ENCODE measurements around the gene YPEL1.
"Not testable (repeated sequence)": the region's sequence is repeated elsewhere in the genome, so short reads cannot be mapped to it uniquely, and the experiment has no call there.

Gene YPEL1

DNA sequence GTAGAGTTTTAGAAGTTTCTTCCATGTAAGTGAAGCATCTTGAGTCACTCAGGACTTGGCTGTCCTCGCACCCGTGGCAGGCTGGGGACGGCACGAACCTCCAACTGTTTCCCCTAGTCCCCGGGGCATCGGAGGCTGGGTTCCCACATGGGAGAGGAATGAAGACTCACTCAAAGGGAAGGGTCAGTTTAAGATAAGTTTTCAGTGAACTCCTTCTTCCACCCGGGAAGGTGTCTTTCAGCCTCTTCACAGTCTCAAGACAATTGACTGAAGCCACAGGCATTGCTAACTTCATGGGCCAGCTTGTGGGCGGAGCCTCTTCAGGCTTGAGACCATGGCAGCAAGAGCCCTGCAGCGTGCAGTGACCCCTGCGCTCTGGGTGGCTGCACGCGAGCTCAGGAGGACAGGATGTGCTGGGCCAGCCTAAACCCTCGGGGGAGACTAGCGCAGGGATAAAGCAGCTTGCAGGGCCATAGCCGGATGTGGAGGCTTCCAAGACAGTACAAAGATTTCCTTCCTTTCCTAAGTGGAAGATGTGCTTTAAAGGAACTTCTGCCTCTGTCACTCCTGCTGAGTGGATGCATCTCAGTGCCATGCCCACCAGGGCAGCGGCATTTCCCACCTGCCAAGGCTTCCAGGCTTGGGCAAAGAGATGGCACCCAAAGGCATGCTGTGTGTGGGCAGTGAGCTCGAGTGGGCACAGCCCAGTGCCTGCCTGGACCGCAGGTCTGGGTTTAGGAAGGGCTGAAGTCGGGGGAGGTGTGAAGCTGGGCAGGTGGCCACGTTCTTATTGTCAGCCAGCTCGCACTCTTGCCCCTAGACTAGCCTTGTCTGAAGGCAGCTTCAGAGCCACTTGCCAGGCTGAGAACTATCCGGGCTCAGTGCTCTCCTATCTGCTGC is 36.9 kb downstream of the YPEL1 start:
- DNase-seq (ENCODE audit: low read depth) = peak; percentile 87

DNA sequence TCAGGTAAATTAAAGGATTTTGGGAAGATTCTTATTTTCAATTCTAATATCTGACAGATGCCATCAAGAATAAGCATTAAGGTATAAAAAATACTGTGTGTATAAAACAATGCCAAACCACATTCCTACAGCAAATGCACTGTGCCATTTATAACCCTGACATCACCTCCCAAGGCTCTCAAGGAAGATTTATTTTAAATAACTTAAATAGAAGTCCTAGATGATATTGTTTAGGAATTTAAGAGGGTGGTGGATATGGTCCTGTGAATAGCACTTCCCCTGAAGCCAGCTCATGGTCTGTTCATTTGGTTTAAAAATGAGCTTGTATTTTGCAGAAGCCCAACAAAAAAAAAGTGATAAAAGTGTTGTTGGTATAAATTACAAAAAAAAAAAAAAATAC is 37.7 kb downstream of the YPEL1 start:
- DNase-seq (ENCODE audit: low read depth) = peak; percentile 38

DNA sequence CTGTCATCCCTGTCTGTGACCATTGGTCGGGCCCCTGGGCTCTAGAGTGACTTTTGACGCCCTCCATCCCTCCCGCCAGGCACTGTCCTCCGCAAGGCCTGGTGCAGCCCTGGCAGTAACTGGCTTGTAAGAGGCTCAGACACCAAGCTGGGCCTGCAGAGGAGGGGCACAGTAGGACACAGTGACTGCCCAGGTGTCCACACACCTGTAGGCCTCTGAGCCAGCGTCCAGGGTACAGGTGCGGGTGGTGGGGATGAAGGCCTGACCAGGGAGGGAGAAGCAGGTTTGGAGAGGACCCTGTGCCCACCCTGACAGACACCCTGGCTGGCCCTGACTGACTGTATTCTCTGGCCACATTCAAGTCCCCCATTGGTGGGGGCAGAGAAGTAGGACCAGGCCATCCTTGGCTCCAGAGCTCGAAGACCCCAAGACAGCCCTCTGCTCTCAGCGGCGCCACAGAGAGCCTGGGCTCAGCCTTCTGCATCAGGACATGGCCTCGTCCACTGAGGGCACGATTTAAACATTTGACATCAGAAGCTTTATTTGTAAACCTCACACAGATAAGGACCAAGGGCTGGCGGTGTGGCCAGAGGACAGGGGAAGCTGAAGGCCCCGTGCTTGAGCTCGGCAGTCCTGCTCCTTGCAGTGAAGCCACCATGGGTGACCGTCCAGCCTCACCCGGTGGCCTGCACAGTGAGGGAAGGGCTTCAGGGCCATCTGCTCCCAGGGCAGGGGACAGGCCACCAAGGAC is 38.4 kb downstream of the YPEL1 start:
- no peak for DNase-seq (ENCODE audit: low read depth)

DNA sequence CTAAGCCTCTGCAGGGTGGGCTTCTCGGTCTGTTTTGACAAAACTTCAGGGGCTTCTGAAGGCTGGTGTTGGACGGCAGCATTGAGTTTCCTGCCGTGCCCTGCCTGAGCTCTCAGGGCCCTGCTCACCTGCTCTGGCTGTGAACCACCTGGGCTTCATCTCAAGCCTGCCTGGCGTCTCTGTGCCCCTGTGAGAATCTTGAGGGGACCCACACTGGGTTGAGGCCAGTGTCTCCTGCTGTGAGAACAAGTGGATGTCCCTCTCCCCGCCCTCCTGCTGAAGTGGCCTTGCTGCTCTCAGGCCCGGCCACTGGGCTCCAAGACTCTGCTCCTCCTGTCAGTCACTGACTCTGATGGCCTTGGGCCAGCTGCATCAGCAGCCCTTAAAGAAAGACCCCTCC is 39.5 kb downstream of the YPEL1 start:
- no peak for DNase-seq (ENCODE audit: low read depth)

DNA sequence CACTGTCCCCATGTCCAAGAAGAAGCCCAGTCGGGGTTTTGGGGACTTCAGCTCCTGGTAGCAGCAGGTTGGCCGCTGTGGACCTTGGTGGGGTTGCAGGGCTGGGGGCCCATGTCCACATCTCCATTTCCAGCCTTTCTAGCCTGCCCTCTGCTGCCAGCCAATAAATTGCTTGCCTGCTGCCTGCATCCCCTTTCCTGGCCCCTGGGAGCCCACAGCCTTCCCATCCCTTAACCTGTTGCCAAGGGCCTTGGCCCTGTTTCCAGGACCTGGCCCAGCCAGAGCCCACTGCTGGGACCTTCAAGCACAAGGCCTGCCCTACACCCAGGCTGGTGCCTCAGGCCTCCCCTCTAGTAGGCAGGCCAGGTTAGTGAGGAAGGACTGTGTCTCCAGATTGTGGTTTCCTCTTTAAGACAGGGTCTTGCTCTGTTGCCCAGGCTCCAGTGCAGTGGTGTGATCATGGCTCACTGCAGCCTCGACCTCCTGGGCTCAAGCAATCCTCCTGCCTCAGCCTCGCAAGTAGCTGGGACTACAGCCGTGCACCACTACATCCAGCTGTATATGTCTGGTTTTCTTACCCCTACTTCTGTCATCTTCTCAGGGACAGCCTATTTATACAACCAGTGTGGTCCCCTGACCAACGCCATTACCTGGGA is 40.0 kb downstream of the YPEL1 start:
- DNase-seq (ENCODE audit: low read depth) = no peak

DNA sequence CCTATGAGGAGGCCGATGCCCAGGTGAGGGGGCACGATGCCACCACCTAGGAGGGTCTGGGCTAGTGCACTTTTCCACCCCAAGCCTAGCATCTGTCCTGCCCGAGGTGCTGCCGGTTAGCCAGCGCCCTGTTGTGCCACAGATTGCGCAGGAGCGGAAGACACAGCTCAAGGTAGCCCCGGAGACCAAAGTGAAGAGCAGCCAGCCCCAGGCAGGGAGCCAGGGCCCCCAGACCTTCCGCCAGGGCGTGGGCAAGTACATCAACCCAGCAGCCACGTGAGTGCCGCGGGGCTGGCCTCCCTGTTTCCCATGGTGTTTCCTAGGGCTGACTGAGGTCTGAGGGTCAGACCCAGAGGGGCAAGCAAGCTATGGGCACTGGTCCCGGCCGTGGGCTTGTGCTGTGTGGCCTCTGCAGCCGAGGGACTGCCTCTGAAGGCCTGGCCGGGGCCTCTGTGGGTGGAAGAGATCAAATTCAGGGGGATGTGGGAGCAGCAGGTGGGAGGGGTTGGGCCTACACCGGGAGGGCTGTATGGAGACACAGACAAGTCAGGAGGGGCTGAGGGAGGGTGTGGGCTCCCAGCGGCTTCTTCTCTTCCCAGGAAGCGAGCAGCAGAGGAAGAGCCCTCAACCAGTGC is 40.7 kb downstream of the YPEL1 start:
- DNase-seq (ENCODE audit: low read depth) = no peak

DNA sequence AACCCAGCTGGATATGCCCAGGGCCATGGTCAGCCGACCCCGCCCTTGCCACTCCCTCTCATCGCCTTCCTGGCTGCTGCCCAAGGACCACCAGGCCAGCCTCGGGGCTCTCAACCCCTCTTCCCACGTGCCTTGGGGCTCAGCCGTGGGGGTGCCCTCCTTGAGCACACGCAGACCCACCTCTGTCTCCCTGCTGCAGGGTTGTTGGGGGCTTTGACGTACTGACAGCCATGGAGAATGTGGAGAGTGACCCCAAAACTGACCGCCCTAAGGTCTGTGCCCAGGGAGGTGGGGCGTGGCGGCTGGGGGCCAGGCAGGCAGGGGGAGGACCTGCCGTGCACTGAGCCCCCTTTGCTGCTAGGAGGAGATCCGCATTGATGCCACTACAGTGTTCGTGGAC is 41.2 kb downstream of the YPEL1 start:
- no peak for DNase-seq (ENCODE audit: low read depth)

DNA sequence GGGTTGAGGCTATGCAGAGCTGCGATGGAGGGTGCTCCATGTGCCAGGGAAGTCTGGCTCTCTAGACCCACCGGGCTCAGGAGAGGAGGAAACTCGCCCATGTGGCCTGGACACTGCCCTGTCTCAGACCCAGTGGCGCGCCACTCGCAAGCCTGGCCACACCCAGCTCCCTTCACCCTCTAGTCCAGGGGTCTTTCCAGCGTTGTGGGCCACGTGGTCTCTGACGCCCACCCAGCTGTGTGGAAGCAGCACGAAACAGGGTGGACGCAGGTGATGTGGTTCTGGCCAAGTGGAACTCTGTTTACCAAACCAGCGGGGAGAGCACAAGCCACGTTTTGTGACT is 41.6 kb downstream of the YPEL1 start:
- no peak for DNase-seq (ENCODE audit: low read depth)

DNA sequence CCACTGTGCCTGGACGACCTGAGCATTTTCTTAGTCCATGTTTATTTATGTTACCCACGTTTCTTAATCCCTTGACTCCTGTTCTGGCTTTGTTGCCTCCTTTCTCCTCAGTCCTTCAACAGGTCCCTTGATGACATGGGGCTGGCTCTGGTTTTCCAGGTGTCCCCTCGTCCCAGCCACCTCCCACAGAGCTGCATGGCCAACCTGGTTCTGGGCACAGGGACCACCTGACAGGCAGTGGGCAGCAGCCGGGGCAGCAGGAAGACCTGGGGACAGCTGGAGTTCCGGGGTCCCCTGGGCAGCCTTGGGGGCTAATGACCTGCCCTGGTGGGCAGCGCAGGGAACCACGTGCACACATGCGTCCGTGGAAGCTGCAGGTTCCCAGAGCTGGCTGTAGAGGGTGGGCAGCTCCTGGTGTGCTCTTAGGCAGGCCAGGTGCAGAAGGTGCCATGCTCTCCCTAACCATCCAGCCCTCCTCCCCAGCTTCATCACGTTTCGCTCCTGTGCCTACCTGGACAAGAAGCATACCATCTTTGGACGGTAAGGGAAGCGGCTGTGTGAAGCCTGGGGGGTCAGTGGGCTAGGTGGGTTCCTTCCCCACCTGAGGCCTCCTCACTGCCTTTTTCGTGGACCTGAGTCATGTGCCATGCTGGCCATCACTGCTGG is 42.1 kb downstream of the YPEL1 start:
- no peak for DNase-seq (ENCODE audit: low read depth)

DNA sequence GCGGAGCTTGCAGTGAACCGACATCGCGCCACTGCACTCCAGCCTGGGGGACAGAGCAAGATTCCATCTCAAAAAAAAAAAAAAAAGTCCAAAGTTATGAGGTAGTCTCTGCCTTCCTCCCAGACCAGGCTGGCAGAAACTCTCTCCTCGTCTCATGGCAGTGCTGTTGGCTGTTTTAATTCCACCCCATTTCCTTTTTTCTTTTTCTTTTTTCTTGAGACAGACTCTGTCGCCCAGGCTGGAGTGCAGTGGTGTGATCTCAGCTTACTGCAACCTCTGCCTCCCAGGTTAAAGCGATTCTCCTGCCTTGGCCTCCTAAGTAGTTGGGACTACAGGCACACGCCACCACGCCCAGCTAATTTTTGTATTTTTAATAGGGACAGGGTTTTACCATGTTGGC is 42.7 kb downstream of the YPEL1 start:
- not testable (repeated sequence) for DNase-seq (ENCODE audit: low read depth)

DNA sequence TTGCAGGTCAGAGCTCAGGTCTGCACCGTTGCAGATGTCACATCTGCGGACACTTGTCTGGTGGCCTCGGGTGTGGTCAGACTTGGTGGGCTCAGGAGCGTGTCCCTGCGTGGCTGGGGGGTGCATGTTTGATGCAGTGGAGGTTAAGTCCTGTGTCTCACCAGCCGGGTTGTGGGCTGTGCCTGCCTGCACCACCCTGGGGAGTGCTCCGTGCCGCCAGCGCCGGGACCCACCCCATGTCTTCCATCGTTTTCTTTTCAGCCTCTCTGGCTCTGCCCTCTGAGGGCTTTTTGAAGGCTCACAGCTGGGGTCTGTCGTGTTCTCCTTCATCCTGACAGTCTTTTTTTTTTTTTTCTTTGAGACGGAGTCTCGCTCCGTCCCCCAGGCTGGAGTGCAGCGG is 43.8 kb downstream of the YPEL1 start:
- DNase-seq (ENCODE audit: low read depth) = no peak

DNA sequence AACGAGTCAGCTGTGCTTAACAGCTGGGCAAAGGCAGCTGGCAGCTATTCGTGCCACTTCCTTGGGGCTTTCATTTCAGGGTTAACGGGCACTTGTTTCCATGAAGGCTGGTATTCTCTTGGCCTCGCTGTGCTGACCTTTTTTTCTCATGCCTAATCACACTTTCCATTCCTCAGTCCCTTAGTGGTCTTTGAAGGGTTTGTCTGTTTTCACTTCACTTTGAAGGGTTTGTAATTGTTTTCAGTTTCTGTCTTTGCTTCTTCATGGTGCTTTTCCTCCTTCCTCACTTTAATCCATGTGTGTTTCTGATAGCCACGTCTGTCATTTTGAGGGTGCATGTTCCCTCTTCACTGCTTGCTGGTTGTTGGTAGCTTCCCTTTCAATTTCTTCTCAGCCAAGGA is 45.2 kb downstream of the YPEL1 start:
- no peak for DNase-seq (ENCODE audit: low read depth)

DNA sequence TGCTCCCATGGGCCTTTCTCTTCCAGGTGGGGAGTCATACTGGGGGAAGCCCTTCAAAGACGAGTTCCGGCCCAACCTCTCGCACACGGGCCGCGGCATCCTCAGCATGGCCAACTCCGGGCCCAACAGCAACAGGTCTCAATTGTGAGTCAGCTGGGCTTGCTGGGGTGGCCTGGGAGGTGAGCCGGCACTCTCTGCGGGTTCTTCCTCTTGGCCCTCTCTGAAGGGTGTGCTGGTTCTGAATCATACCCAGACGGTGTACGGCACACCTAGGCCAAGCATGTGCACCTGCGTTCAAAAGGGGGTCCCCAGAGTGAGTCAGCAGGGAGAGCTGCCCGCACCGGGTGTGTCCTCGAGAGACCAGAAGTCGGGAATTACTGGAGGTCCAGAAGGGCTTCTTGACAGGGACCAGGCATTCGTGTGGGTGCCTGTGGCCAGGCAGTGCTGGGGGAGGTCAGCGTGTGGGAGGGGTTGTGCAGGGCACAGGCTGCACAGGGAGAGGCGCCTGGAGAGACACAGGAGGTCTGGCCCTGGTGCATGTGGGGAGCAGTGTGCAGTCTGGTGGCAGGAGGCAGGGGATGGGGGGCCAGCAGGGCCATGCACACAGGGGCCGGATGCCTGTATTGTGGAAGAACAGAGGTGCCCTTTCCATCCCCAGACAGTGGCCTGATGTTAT is 46.8 kb downstream of the YPEL1 start:
- DNase-seq (ENCODE audit: low read depth) = no peak

DNA sequence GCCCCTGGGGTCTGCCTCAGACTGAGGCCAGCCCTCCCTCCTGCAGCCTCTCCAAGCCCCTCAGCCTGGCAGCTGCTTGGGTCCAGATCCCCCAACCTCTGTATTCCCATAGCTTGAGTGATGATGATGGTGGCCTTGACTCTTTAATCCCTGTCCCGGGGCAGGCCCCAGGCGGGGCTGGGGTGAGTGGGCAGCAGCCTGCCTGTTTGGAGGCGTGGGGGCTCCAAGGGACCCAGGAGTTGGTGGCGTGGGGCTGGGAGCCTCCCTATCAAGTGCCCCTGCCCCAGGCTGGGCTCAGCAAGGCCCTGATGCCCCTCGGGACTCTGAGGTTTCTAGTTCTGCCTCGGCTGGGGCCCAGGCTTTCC is 47.3 kb downstream of the YPEL1 start:
- DNase-seq (ENCODE audit: low read depth) = no peak

DNA sequence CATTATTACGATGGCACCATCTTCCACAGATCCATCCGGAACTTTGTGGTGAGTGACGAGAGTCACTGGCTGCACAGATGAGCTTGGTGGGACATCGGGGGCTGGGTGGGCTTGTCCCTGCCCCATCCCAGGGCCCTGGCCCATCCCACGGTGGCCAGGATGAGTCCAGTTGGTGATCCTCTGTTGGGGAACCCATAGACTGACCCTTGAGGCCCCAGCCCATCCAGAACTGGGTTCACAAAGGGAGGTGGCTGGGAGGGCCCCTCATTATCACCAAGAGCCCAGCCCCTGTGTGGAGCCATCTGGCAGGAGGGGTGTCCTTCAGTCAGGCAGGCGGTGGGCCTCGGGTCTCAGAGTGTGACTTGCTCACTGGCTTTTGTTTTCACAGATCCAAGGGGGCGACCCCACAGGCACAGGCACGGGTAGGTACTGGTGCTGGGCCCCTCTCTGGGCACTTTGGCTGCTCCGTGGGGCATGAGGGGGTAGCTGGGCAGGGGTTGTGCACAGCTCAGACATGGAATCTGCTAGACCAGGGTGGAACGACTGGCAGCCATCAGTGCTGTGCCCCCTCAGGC is 47.8 kb downstream of the YPEL1 start:
- DNase-seq (ENCODE audit: low read depth) = no peak

DNA sequence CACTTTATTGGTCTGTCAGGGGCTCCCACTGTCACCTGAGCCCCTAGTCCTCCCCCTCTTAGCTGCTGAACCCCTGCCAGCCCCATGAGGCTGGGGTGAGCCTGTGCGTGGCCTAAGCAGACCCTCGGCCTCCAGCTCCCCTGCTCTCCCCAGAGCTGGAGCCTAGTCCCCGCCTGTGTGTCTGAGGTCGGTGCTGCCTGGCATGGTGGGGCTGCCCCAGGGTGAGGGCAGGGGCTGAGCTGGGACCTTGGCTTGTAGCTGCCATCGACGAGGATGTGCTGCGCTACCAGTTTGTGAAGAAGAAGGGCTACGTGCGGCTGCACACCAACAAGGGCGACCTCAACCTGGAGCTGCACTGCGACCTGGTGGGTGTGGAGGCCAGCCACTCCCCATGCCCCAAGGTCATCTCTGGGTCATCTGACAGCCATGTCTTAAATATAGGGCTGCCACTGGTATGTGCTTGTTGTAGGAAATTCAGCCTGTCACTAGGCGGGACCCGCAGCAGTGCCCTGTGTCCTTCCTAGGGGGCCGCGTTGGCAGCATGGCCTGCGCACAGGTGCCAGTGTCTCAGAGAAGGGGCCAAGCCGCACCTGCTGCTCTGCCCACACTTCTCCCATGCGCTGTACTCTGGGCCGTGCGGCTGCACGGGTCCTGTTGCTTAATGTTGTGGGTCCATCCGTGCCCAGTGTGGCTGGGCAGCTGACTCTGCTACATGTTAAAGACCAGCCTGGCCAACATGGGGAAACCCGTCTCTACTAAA is 48.8 kb downstream of the YPEL1 start:
- no peak for DNase-seq (ENCODE audit: low read depth)

DNA sequence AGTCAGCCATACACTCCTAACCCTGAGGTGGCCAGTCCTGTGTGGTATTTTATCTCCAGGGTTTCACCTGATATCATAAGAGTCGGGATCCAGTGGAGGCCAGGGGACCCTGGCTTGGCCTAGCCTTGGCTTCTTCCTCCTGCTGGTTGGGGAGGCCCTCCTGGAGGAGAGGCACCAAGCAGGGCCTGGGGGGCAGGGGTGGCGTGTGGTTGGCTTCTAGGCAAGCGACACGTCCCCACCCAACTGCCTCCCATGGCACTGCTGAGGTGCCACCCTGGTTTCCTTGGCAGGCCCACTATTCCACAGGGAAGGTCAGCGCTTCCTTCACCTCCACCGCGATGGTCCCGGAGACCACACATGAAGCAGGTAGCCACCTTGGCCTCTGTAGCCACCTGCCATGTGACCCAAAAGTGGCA is 49.4 kb downstream of the YPEL1 start:
- no peak for DNase-seq (ENCODE audit: low read depth)

DNA sequence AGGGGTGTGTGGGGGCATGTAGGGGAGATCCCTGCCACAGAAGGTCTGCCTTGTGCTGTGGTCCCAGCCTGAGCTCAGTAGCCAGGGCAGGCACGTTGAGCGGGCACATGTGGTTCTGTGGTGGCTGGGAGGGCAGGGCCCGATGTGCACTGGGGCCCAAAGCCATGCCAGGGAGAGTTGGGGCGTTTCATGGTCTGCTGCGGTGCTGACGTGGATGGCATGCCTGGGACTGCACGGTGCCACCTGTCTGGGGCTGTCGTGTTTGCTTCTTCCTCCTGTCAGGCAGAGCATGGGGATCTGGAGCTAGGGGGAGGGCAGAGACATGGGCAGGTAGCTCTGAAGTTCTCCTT is 50.5 kb downstream of the YPEL1 start:
- no peak for DNase-seq (ENCODE audit: low read depth)

DNA sequence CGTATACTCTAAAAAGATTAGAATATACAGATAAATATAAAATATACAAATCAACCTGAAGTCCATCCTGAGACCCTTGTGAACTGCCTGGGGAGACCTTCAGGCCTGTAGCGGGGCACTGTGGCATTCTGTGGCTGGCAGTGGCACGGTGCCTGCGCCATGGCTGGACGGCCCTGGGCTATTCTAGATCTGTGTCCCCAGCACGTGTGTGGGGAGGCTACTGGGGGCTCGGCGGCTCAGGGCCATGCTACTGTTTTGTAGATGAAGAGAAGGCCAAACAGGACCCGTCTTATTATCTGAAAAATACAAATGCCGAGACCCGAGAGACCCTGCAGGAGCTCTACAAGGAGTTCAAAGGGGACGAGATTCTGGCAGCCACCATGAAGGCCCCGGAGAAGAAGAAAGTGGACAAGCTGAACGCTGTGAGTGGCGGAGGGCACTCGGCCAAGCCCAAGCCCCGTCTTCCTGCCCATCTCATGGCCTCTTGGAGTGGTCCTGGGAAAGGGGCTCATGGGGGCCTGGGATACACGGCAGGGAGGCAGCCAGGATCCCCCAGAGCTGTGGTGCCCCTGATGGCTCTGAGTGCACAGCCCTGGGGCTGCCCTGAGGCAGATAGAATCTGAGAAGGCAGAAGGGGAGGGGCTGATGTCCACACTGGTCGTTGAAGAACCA is 51.0 kb downstream of the YPEL1 start:
- no peak for DNase-seq (ENCODE audit: low read depth)

DNA sequence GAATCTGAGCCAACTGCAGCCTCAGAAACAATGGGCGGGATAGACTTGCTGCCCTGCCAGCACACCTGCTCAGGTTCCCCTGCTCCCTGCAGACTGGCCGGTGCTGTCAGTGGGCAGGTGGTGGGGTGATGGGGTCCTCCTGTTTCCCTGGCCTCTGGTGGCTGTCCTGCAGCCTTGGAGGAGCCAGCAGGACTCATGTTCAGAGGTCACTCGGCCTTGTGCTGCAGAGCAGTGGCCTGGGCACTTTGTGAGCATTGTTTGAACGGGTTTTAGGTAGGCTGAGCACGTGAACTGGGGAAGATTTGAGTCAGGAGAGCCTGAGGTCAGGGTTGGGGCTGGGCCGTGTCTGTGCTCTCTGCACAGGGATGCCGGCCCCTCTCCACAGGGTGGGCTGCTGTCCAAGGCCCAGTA is 52.2 kb downstream of the YPEL1 start:
- no peak for DNase-seq (ENCODE audit: low read depth)

Measured in fibroblast of gingiva (primary cell).